Natural killer cell treated with Interleukin-12 subunit alpha and Interleukin-12 subunit beta and Interleukin-15 and Interleukin-18, amount 100 ng/mL, for 72 hours (primary cell): ENCODE data around the gene SULT1A3. TPM values are rescaled to one million over a fixed set of nuclear protein-coding genes. Genes with fewer than 3 reads are reported as not detected.
A peak's percentile ranks its signal among the peaks of the same experiment; 100 is the strongest.
"Not testable (repeated sequence)": the region's sequence is repeated elsewhere in the genome, so short reads cannot be mapped to it uniquely, and the experiment has no call there.

Source experiments
- ATAC-seq, 2 donors: fragments of 150-1000 bp; cut with Tn5 transposase in 1 of 2; sonication (Bioruptor Pico), chemical (Tn5 transposase) in 1 of 2; 2 replicates each; pipeline ENCODE4 v1.10.0; 2021
- DNase-seq: peaks from one replicate; pipeline ENCODE4 v3.0.0; 2022; ENCODE audit warnings: low spot score
- H3K27ac Mint-ChIP-seq, 2 donors: 1 replicate in 1 of 2; 2 replicates in 1 of 2; pipeline ENCODE4 v1.8.0; 2022; ENCODE audit warnings: mixed read lengths in 2 of 2, mild to moderate bottlenecking in 1 of 2, moderate library complexity in 1 of 2
- H3K27me3 Mint-ChIP-seq, 2 donors: 1 replicate in 1 of 2; 2 replicates in 1 of 2; pipeline ENCODE4 v1.8.0; 2022; ENCODE audit warnings: mixed read lengths in 2 of 2
- H3K36me3 Mint-ChIP-seq: one replicate; pipeline ENCODE4 v1.8.0; 2022; ENCODE audit warnings: mixed read lengths
- H3K4me1 Mint-ChIP-seq, 2 donors: 1 replicate in 1 of 2; 2 replicates in 1 of 2; pipeline ENCODE4 v1.8.0; 2022; ENCODE audit warnings: low read depth in 2 of 2, mixed read lengths in 2 of 2, mild to moderate bottlenecking in 1 of 2
- H3K4me3 Mint-ChIP-seq: one replicate; pipeline ENCODE4 v1.8.0; 2022; ENCODE audit warnings: mixed read lengths
- H3K9me3 Mint-ChIP-seq: 2 replicates; pipeline ENCODE4 v1.8.0; 2022; ENCODE audit warnings: mixed read lengths
- total RNA-seq, 2 donors: library from RNA; stranded (reverse); gene quantifications; one replicate each; pipeline ENCODE4 v1.2.3, GENCODE V29; 2022

Gene SULT1A3
- total RNA-seq, 2 donors from 2014 or later = 19.1 to 46.7 TPM

DNA sequence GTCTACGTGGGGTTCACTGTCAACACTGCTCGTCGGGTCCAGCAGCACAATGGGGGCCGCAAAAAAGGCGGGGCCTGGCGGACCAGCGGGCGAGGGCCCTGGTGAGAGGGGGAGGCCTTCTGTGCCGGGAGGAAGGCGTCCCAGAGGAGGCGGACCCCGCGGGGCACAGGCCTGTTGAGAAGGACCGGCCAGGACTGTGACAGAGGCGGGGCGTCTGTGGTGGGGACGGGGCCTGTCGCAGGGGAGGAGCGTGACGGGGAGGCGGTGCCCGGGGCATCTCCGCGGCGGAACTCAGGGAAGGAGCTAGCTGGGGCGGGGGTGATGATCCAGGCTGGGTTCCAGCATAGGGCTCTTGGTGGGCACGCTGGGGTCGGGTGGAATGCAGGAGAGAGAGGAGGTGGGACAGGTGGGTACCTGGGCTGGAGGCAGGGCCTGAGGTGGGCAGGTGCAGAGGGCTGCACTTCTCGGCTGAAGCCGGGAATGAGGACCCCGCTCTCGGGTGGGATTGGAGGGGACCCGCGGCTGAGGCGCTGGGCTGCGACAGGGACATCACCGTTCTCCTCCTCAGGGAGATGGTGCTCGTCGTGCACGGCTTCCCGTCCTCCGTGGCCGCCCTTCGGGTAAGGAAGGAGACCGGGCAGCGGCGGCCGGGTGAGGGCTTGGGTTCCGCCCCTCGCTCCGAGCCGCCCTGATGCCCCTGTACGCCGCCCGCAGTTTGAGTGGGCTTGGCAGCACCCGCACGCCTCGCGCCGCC lies 4.7 kb upstream of the SULT1A3 start:
- ATAC-seq = peak; percentile 89 to 91
- not testable (repeated sequence) for DNase-seq, H3K36me3 Mint-ChIP-seq

GRCh38 chr16:30197001-30197400 lies 2.1 kb upstream of the SULT1A3 start:
- not testable (repeated sequence) for H3K4me3 Mint-ChIP-seq, H3K9me3 Mint-ChIP-seq, H3K27ac Mint-ChIP-seq, ATAC-seq, H3K36me3 Mint-ChIP-seq, DNase-seq, H3K27me3 Mint-ChIP-seq, H3K4me1 Mint-ChIP-seq

More for the DNA sequence above, 4.7 kb upstream of the SULT1A3 start:
- not testable (repeated sequence) for H3K27me3 Mint-ChIP-seq, H3K4me3 Mint-ChIP-seq, H3K9me3 Mint-ChIP-seq, H3K4me1 Mint-ChIP-seq, H3K27ac Mint-ChIP-seq

- not testable (repeated sequence) for H3K9me3 Mint-ChIP-seq, ATAC-seq, H3K27ac Mint-ChIP-seq, DNase-seq, H3K4me3 Mint-ChIP-seq, H3K36me3 Mint-ChIP-seq, H3K4me1 Mint-ChIP-seq, H3K27me3 Mint-ChIP-seq
Measured at GRCh38 chr16:30199608-30200343, 721 bp downstream of the SULT1A3 start.

DNA sequence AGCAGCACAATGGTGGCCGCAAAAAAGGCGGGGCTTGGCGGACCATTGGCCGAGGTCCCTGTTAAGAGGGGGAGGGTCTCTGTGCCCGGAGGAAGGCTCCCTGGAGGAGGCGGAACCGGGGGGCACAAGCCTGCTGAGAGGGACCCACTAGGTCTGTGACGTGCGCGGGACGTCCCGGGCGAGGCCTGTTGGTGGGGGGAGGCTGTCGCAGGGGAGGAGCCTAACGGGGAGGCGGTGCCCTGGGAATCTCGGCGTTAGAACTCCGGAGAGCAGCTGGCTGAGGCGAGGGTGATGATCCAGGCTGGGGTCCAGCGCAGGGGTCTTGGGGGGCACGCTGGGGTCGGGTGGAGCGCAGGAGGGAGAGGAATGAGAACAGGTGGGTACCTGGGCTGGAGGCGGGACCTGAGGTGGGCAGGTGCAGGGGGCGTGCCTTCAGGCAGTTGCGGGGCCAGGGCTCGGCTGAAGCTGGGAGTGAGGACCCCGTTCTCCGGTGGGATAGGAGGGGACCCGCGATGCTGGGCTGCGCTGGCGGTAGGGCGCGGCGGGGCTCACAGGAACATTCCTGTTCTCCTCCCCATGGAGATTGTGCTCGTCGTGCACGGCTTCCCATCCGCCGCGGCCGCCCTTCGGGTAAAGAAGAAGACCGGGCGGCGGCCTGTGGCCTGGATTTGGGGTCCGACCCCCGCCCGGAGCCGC lies 6.6 kb downstream of the SULT1A3 start:
- H3K4me3 Mint-ChIP-seq, H3K9me3 Mint-ChIP-seq, H3K27me3 Mint-ChIP-seq, H3K36me3 Mint-ChIP-seq, H3K4me1 Mint-ChIP-seq, H3K27ac Mint-ChIP-seq: not testable (repeated sequence)
- DNase-seq (peak; percentile 39), ATAC-seq (peak; percentile 61 to 77)

GRCh38 chr16:30206252-30206651 lies 7.2 kb downstream of the SULT1A3 start:
- ATAC-seq = peak; percentile 66 to 72
- not testable (repeated sequence) for H3K36me3 Mint-ChIP-seq, H3K4me1 Mint-ChIP-seq, DNase-seq, H3K27me3 Mint-ChIP-seq, H3K27ac Mint-ChIP-seq, H3K4me3 Mint-ChIP-seq, H3K9me3 Mint-ChIP-seq

DNA sequence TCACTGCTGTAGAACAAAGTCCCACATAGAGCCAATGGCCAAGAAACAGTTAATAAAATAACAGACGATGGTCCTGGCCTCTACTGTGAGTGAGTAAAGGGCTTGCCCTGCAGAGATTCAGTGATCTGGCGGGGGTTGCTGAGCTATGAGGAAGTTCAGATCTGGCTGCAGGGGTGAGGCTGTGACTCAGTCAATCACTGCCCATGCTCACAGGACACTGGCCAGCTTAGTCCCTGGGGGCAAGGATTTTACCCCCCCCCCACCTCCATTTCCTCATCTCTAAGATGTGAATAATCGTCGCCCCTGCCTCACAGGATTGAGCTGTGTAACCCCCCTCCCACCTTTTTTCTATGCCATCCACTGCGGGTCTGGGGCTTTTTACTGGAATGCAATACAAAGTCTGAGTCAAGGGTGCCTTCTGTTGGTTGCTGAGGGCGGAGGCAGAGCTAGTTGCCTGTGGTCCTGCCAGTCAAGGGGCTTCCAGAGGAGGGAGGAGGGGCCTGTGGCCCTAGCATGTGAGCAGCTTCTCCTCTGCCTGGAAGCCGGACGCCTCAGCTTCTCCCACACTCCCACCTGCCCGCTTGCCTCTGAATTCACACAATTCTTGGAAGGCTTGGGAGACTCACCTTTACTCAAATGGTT lies 8.1 kb downstream of the SULT1A3 start:
- DNase-seq, H3K27me3 Mint-ChIP-seq, H3K4me3 Mint-ChIP-seq, H3K9me3 Mint-ChIP-seq, H3K4me1 Mint-ChIP-seq, H3K27ac Mint-ChIP-seq, ATAC-seq, H3K36me3 Mint-ChIP-seq: not testable (repeated sequence)

GRCh38 chr16:30209032-30209431 lies 10.0 kb downstream of the SULT1A3 start:
- not testable (repeated sequence) for H3K4me1 Mint-ChIP-seq, DNase-seq, H3K9me3 Mint-ChIP-seq, H3K4me3 Mint-ChIP-seq, H3K36me3 Mint-ChIP-seq, ATAC-seq, H3K27me3 Mint-ChIP-seq, H3K27ac Mint-ChIP-seq

- H3K27me3 Mint-ChIP-seq, H3K27ac Mint-ChIP-seq: not testable (repeated sequence)
Measured at GRCh38 chr16:30211414-30211813, 12.4 kb downstream of the SULT1A3 start.

DNA sequence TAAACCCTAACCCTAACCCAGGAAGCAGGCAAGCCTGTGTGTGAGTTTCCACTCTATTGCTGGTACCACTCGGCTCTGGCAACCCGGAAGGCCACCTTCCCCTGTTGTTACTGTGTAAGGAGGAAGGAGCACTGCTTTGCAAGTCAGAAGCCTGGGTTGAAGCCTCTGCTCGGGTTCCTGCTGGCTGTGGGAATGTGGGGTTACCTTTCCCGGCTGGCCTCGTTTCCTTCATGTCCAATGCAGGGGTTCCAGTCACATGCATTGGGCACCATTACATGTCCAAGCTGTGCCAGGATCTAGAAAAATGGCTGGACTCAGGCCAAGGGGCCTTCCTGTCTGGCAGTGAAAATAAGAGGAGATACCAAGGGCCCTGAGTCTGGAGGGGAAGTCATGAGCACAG lies 18.0 kb downstream of the SULT1A3 start:
- H3K27ac Mint-ChIP-seq, H3K36me3 Mint-ChIP-seq, DNase-seq, H3K4me3 Mint-ChIP-seq, H3K4me1 Mint-ChIP-seq, H3K9me3 Mint-ChIP-seq, ATAC-seq, H3K27me3 Mint-ChIP-seq: not testable (repeated sequence)

More at GRCh38 chr16:30211414-30211813, 12.4 kb downstream of the SULT1A3 start:
- H3K36me3 Mint-ChIP-seq, DNase-seq, H3K4me1 Mint-ChIP-seq, H3K9me3 Mint-ChIP-seq, H3K4me3 Mint-ChIP-seq: not testable (repeated sequence)
- peak; percentile 34 to 66 for ATAC-seq

- not testable (repeated sequence) for H3K4me3 Mint-ChIP-seq, H3K27me3 Mint-ChIP-seq, H3K36me3 Mint-ChIP-seq, H3K27ac Mint-ChIP-seq, DNase-seq, H3K9me3 Mint-ChIP-seq, H3K4me1 Mint-ChIP-seq, ATAC-seq
Measured at GRCh38 chr16:30248379-30248778, 49.3 kb downstream of the SULT1A3 start, which contains the start of gene NPIPB13. NPIPB13 (minus strand) TSS chr16:30248479; CDS start chr16:30245573, 2,906 bp downstream.

Other genes starting within 250 kb of the SULT1A3 start
- 10 to 100 TPM; 44.3 to 51.6 TPM for gene TMEM219, start 237.2 kb upstream of the SULT1A3 start, total RNA-seq
- 10 to 100 TPM; 39.6 to 66.8 TPM for gene TAOK2, start 225.4 kb upstream of the SULT1A3 start, total RNA-seq
- 10 to 100 TPM; 30.0 to 40.8 TPM for gene HIRIP3, start 203.6 kb upstream of the SULT1A3 start, total RNA-seq
- 100 to 1,000 TPM; 101 to 133 TPM for gene INO80E, start 203.0 kb upstream of the SULT1A3 start, total RNA-seq
- not detected for gene DOC2A, start 188.2 kb upstream of the SULT1A3 start, total RNA-seq
- not detected for gene C16orf92, start 176.1 kb upstream of the SULT1A3 start, total RNA-seq
- 1 to 10 TPM; 1.4 to 5.3 TPM for gene TLCD3B, start 168.0 kb upstream of the SULT1A3 start, total RNA-seq
- gene ALDOA, start 133.5 kb upstream of the SULT1A3 start, total RNA-seq = 1,000 to 10,000 TPM; 1,789 to 1,983 TPM
- gene PPP4C, start 123.3 kb upstream of the SULT1A3 start, total RNA-seq = 100 to 1,000 TPM; 144 to 148 TPM
- gene TBX6, start 107.3 kb upstream of the SULT1A3 start, total RNA-seq = under 1 TPM; 0.29 to 0.78 TPM
- gene YPEL3, start 103.0 kb upstream of the SULT1A3 start, total RNA-seq = 10 to 100 TPM; 21.1 to 25.8 TPM
- 1 to 10 TPM; 1.6 to 5.6 TPM for gene GDPD3, start 85.7 kb upstream of the SULT1A3 start, total RNA-seq
- 10 to 100 TPM; 34.3 to 35.9 TPM for gene MAPK3, start 76.0 kb upstream of the SULT1A3 start, total RNA-seq
- gene CORO1A, start 15.7 kb upstream of the SULT1A3 start, total RNA-seq = 1,000 to 10,000 TPM in 1 of 2 donors, 100 to 1,000 TPM in 1; 987 to 1,615 TPM
- gene BOLA2B, start 5.6 kb upstream of the SULT1A3 start, total RNA-seq = 100 to 1,000 TPM; 206 to 410 TPM
- gene SLX1A, start 5.4 kb upstream of the SULT1A3 start, total RNA-seq = 100 to 1,000 TPM in 1 of 2 donors, 10 to 100 TPM in 1; 48.6 to 169 TPM
- 10 to 100 TPM; 38.2 to 50.6 TPM for gene NPIPB13, start 49.2 kb downstream of the SULT1A3 start, total RNA-seq
- gene CD2BP2, start 156.1 kb downstream of the SULT1A3 start, total RNA-seq = 10 to 100 TPM; 95.8 to 99.7 TPM
- gene TBC1D10B, start 171.2 kb downstream of the SULT1A3 start, total RNA-seq = 10 to 100 TPM; 64.0 to 99.1 TPM
- 1 to 10 TPM in 1 of 2 donors, not detected in 1; 8.5 TPM for gene MYL11, start 175.5 kb downstream of the SULT1A3 start, total RNA-seq
- gene SEPTIN1, start 183.3 kb downstream of the SULT1A3 start, total RNA-seq = 100 to 1,000 TPM; 192 to 207 TPM
- gene ZNF48, start 196.2 kb downstream of the SULT1A3 start, total RNA-seq = 10 to 100 TPM; 10.2 to 14.7 TPM
- gene ZNF771, start 208.4 kb downstream of the SULT1A3 start, total RNA-seq = 1 to 10 TPM; 3.4 to 7.3 TPM
- 100 to 1,000 TPM in 1 of 2 donors, 10 to 100 TPM in 1; 95.9 to 155 TPM for gene DCTPP1, start 230.8 kb downstream of the SULT1A3 start, total RNA-seq
- gene SEPHS2, start 246.6 kb downstream of the SULT1A3 start, total RNA-seq = 10 to 100 TPM; 84.7 to 91.4 TPM